GM19239 (cell line): ENCODE measurements around the gene IL22RA2.
"Not testable (repeated sequence)": the region's sequence is repeated elsewhere in the genome, so short reads cannot be mapped to it uniquely, and the experiment has no call there.

Experiments
- DNase-seq: peaks from one replicate; pipeline ENCODE4 v3.0.0; 2011; ENCODE audit warnings: low spot score; ENCODE audit not compliant: insufficient read length
- FAIRE-seq: peaks from 2 replicates; lab custom pipeline; 2011; peaks lifted over from hg19 to GRCh38; lab: Jason Lieb, UNC

Gene IL22RA2, protein sequence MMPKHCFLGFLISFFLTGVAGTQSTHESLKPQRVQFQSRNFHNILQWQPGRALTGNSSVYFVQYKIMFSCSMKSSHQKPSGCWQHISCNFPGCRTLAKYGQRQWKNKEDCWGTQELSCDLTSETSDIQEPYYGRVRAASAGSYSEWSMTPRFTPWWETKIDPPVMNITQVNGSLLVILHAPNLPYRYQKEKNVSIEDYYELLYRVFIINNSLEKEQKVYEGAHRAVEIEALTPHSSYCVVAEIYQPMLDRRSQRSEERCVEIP

GRCh38 chr6:137173501-137173900 is at the start of gene IL22RA2:
IL22RA2 (minus strand) TSS chr6:137173644; CDS start chr6:137161749, 11,895 bp downstream.
- FAIRE-seq, result peak; percentile 37
- DNase-seq, result no peak

GRCh38 chr6:137222381-137222780 is 48.9 kb upstream of the IL22RA2 start:
- no peak for DNase-seq
- no peak for FAIRE-seq

DNA sequence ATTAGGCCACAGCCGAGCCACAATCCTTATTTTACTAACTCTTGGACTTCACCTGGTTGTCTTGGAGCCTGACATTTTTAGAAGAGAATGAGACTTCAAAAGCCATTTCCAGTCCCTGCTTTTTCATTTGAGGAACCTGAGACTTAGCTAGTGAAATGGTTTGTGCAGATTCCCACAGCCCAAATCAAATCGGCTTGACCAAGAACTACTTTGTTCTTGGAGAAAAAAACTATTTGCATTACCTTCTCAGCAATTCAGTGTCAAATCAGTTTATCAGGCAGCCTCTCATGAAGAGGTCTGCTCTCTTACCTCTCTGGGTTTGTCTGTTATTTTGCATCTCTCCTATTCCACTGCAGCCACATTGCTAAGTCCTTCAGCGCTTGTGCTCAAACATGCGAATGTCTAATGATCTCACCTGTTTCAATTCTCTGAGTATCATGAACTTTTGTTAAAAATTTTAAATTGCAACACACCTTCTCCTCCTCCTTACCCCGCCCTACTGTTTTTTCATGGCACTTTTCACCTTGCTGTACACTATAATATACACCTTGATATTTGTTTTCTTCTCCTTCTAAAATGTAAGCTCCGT is 46.3 kb upstream of the IL22RA2 start:
- no peak for DNase-seq
- no peak for FAIRE-seq

DNA sequence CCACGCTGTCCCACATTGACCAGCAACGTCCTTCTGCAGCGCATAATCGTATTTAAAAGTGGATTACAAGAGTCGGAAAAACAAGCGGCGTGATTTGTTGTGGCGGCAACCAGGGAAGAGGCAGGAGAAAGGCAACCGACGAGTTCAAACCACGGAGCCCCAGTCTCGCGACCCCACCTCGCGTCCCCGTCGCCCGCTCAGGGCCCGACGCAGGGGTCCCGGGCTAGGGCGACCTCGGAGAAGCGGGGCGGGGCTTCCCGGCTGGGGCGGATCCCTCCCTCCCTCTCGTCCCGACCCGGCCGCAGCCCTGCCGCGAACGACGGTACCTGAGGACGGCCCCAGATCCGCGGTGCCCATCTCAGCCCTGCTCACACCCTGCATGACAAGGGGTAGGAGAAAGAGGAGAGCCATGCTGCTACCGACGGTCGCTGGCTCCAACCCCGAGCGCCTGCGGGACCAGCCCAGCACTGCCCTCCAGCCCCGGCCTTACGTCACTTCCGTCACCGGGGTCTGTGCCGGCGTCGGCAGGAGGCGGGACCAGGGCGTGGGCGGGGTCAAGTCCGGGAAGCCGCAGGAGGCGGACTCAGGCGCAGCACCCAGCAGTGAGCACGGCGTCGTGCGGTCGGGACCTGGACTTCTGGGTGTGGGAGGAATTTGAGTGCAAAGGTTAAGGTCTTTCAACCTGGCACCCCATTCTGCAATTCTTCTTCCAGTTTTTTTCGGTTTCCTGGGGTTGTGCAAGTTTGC is 45.6 kb upstream of the IL22RA2 start, which contains the start of gene IFNGR1:
IFNGR1 (minus strand) TSS at position 469 of the 747 bp plus-strand sequence; CDS start at position 411, 58 bp downstream.
- peak; percentile 70 for DNase-seq
- peak; percentile 92 for FAIRE-seq

GRCh38 chr6:137218473-137218916 is 45.1 kb upstream of the IL22RA2 start:
- DNase-seq, result no peak
- FAIRE-seq, result peak; percentile 76

GRCh38 chr6:137217801-137218472 is 44.5 kb upstream of the IL22RA2 start:
- FAIRE-seq (peak; percentile 26), DNase-seq (no peak)

DNA sequence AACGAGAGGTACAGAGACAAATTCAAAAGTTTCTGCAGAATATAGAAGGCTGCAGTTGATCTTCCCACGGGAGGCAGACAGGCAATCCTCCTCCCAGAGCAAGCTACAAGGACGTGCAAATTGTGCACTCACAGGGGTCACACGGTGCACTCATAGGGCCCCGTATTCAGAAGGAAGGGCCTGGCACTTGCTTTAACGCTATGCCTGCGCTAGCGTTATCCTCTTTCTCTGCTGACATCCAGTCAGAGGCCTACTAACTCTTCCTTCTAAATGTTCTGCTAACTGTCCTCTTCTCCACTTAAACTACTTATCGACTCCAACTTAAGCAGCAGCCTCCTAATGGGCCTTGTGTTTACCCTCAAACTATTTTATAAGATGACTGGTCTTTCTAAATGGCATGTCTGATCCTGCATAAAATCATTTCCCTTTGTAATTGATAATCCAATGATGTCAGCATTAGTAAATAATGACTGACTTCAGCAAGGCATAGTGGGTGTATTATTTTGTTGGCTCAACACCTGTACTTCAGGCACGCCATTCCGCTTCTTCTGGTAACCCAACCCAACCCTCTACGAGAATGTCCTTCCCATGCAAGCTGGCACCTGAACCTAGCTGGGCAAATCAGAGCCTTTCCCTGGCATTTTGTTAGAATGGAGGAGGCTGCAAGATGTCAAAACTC is 43.6 kb upstream of the IL22RA2 start:
- DNase-seq (no peak), FAIRE-seq (no peak)

DNA sequence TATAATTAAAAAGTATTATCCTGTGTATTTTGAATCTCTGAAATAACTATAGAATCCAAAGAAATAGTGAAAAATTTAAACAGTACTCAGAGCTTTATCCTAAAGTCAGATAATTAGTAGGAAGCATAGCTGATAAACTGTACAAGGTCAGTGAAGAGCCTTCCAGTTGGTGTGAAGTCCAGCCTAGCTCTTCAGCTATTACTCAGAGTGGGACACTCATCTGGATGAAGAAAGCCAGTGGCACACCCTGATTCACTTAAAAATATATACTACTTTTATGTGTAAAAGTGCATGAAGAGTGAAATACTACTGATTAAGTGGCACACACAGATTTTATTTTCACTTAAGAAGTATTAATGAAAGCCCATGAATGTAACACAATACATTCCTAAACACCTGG is 42.7 kb upstream of the IL22RA2 start:
- no peak for DNase-seq

DNA sequence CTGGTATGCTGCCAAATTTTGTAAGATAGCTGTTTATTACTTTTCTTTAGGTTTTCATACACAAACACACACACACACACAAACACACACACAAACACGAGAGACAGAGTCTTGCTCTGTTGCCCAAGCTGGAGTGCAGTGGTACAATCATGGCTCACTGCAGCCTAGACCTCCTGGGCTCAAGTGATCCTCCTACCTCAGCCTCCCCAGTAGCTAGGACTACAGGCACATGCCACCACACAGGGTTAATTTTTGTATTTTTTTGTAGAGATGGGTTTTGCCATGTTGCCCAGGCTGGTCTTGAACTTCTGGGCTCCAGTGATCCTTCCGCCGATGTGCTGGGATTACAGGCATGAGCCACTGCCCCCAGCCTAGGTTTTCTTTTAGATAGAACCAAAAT is 42.2 kb upstream of the IL22RA2 start:
- not testable (repeated sequence) for DNase-seq, FAIRE-seq

More for the DNA sequence above, 42.7 kb upstream of the IL22RA2 start:
- no peak for FAIRE-seq

GRCh38 chr6:137214931-137215330 is 41.5 kb upstream of the IL22RA2 start:
- DNase-seq (no peak), FAIRE-seq (no peak)

DNA sequence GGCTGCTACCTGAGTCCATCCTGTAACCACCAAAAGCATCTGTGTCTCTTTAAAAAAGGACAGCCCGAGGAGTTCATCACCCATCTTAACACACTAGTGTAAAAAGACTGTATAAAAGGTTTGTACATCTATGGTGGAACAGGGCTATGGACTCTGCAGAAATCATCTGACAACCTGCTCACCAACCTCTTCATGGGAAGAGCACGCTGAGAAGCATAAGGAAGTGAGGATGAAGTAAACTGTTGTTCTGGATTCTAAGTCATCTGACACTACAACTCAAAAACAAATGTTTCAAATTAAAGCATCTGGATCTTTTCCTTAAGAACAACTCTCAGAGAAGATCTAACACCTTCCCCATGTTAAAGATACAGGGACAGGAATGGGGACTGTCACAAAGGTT is 40.4 kb upstream of the IL22RA2 start:
- FAIRE-seq (no peak), DNase-seq (no peak)

GRCh38 chr6:137213331-137213740 is 39.9 kb upstream of the IL22RA2 start:
- DNase-seq (no peak), FAIRE-seq (peak; percentile 21)

DNA sequence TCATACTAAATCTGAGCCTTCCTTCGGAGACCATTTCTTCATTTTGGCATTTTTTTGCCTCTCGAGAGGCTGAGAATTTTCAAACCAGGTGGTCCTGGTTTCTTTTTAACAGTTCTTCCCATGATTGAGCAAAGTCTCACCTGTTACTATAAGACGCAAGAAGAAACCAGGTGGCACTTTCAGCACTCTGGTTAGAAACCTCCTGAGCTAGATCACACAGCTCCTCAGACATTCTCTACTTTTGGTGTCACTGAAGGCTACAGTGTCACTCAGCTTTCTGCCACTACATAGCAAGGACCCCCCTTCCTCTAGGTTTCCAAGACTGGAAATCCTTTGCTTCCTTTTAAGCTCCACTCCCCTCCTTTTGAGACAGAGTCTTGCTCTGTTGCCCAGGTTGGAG is 38.5 kb upstream of the IL22RA2 start:
- FAIRE-seq, result no peak
- DNase-seq, result no peak

DNA sequence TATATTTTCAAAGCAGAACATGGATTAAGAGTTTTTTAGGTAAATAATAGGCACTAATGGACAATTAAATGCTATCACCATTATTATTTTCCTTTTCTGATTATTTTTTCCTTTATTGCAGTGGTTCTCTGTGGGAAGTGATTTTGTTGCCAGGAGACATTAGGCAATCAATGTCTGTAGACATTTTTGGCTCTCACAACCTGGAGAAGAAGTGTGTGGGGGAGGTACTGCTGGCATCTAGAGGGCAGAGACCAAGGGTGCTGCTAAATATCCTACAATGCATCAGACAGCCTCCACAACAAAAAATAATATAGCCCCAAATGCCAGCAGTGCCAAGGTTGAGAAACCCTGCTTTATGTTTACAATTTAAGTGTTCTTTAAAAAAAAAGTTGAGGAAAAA is 37.5 kb upstream of the IL22RA2 start:
- DNase-seq (no peak), FAIRE-seq (no peak)

- FAIRE-seq (no peak), DNase-seq (no peak)
Measured at GRCh38 chr6:137208279-137208678, 34.8 kb upstream of the IL22RA2 start.

GRCh38 chr6:137207457-137207856 is 34.0 kb upstream of the IL22RA2 start:
- not testable (repeated sequence) for FAIRE-seq, DNase-seq

GRCh38 chr6:137206577-137206976 is 33.1 kb upstream of the IL22RA2 start:
- FAIRE-seq, result peak; percentile 26
- DNase-seq, result no peak

DNA sequence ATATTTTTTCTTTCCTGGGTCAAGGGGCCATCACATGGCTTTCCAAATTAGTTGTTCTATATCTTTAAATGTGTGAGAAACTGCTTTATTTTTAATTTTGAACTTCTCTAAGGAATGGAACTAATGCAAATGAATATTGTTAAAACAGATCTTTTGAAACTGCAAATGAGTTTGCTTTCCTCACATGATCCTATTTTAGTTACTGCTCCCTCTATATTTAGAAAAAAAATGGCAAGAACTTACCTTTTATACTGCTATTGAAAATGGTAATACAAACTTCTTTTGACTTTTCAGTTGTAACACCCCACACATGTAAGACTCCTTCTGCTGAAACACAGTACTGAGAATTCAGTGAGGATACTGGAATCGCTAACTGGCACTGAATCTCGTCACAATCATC is 29.8 kb upstream of the IL22RA2 start:
- DNase-seq (no peak), FAIRE-seq (no peak)

- FAIRE-seq (peak; percentile 89), DNase-seq (no peak)
Measured at GRCh38 chr6:137202078-137202477, 28.6 kb upstream of the IL22RA2 start.

- FAIRE-seq (no peak), DNase-seq (no peak)
Measured at GRCh38 chr6:137201006-137201405, 27.6 kb upstream of the IL22RA2 start.
